Spleen (tissue), 11 donors: ENCODE results near the gene MACROD2. TPM values are rescaled to one million over a fixed set of nuclear protein-coding genes. Genes with fewer than 3 reads are reported as not detected.
A peak's percentile ranks its signal among the peaks of the same experiment; 100 is the strongest.

Experiments used
- DNase-seq: peaks from one replicate; pipeline ENCODE4 v3.0.0-alpha.2; 2020
- H3K27ac ChIP-seq, 8 donors: fragments of 200-600 bp; sonication (generic) in 7 of 8; 1 replicate in 4 of 8; 2 replicates in 4 of 8; pipeline versions ENCODE4 v1.5.0 to v1.8.0; 2016 to 2021; ENCODE audit warnings: inconsistent platforms in 4 of 8, mild to moderate bottlenecking in 4 of 8, moderate library complexity in 1 of 8
- H3K27me3 ChIP-seq, 7 donors: fragments of 200-600 bp; sonication (generic) in 6 of 7; replicated peaks in 1 of 7; 1 replicate in 4 of 7; 2 replicates in 3 of 7; pipeline versions ENCODE4 v1.5.0 to v1.8.0; 2016 to 2021; ENCODE audit warnings: inconsistent platforms in 3 of 7, mild to moderate bottlenecking in 1 of 7
- H3K36me3 ChIP-seq, 6 donors: fragments of 200-600 bp; sonication (generic) in 5 of 6; 1 replicate in 4 of 6; 2 replicates in 2 of 6; pipeline versions ENCODE4 v1.5.0 to v1.8.0; 2016 to 2021; ENCODE audit warnings: inconsistent platforms in 2 of 6
- H3K4me1 ChIP-seq, 6 donors: fragments of 200-600 bp; sonication (generic) in 5 of 6; 1 replicate in 3 of 6; 2 replicates in 3 of 6; pipeline versions ENCODE4 v1.5.0 to v1.8.0; 2016 to 2021; ENCODE audit warnings: inconsistent platforms in 3 of 6
- H3K4me3 ChIP-seq, 8 donors: fragments of 200-600 bp; sonication (generic) in 7 of 8; 1 replicate in 4 of 8; 2 replicates in 4 of 8; pipeline versions ENCODE4 v1.5.0 to v1.8.0; 2016 to 2021; ENCODE audit warnings: inconsistent platforms in 4 of 8, mild to moderate bottlenecking in 4 of 8, moderate library complexity in 2 of 8
- H3K9me3 ChIP-seq, 8 donors: fragments of 200-600 bp; sonication (generic) in 7 of 8; 1 replicate in 4 of 8; 2 replicates in 4 of 8; pipeline versions ENCODE4 v1.5.0 to v1.8.0; 2016 to 2021; ENCODE audit warnings: inconsistent platforms in 4 of 8
- POLR2A ChIP-seq, 3 donors: fragments of 450-650 bp; IDR thresholded peaks; one replicate each; pipeline ENCODE4 v1.5.1; 2017; ENCODE audit warnings: antibody characterized with exemption in 3 of 3, mild to moderate bottlenecking in 1 of 3
- POLR2AphosphoS5 ChIP-seq, 3 donors: sonication (generic); formaldehyde crosslinking; IDR thresholded peaks; one replicate each; pipeline ENCODE4 v1.5.1; 2017; ENCODE audit warnings: antibody characterized with exemption in 3 of 3
- WGBS, 5 donors: extraction: QIAGEN DNeasy Blood & Tissue Kit in 3 of 5; methylation state at CpG; one replicate each; pipeline versions ENCODE4 v1.1.5 to v1.1.7; 2013 to 2018; 5-methylcytosine and 5-hydroxymethylcytosine counted together
- intact Hi-C: fragments of 100-400 bp; cut with DNase I; formaldehyde crosslinking; loops from one replicate; pipeline ENCODE4 v1.15.0; 2023; ENCODE audit warnings: low total_unique reads
- polyA plus RNA-seq, 3 donors: library from polyadenylated mRNA; stranded (reverse); fragments of 200-250 nt; gene quantifications; one replicate each; pipeline ENCODE4 v1.2.1, GENCODE V29; 2013
- total RNA-seq, 7 donors: library from RNA; depleted of rRNA in 3 of 7; stranded (reverse); fragments of >200 nt in 3 of 7; fragmentation: NEBNext Ultra II Directional in 4 of 7; extraction: Animal tissue kit (Norgen Biotek cat#: 25700) in 4 of 7; gene quantifications; one replicate each; pipeline versions ENCODE4 v1.1.0 to v1.2.1, GENCODE V29; 2016 to 2021
- TF ChIP-seq, protein P1 (sequence below), 11 experiments: fragments of 200-600 bp in 7 of 11; fragments of 450-650 bp in 4 of 11; sonication (generic) in 4 of 11; IDR thresholded peaks in 8 of 11; conservative IDR thresholded peaks in 3 of 11; 1 replicate in 7 of 11; 2 replicates in 4 of 11; pipeline versions ENCODE4 v1.4.0 to v1.8.0; 2016 to 2021; ENCODE audit warnings: antibody characterized with exemption in 11 of 11, inconsistent platforms in 4 of 11, mild to moderate bottlenecking in 1 of 11
- donor health status: healthy with polysubstance abuse.
- donor health status: DM: no; HTN: no; CAD: no; lungs with moderate emphysema.
- donor health status: DM: no; HTN: no; CAD: no.
- donor health status: Bipolar disorder and iron deficiency.
- donor health status: healthy.
- donor health status: DM: no; HTN: no; CAD: no.
- donor health status: DM: yes; HTN: yes; CAD: no.

MACROD2 gene
- total and polyA plus RNA-seq, 10 donors = 1.5 to 4.7 (median 3.4) TPM

DNA sequence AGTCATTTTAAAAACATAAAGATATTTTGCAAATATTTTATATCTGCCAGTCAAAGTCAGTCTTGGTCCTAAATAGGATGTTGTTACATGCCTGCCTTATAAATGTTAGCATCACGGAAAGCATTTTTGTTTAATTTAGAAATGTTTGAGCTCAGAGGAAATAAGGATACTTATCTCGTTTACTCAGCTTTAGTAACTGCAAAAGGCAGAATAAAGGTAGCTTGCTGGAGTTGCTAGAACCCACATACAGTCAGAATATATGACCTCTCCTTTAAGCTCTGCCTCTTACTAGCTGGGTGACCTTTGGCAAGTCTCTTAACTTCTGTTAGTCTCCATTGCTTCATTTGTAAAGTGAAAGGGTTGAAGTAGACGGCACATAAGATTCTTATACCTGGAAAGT, 1710.7 kb downstream of the MACROD2 start:
- TF ChIP-seq POLR2A (IDR thresholded peaks at IDR 0.05) = no peak
- TF ChIP-seq POLR2AphosphoS5 (IDR thresholded peaks at IDR 0.05) = no peak
- TF ChIP-seq, protein P1, sequence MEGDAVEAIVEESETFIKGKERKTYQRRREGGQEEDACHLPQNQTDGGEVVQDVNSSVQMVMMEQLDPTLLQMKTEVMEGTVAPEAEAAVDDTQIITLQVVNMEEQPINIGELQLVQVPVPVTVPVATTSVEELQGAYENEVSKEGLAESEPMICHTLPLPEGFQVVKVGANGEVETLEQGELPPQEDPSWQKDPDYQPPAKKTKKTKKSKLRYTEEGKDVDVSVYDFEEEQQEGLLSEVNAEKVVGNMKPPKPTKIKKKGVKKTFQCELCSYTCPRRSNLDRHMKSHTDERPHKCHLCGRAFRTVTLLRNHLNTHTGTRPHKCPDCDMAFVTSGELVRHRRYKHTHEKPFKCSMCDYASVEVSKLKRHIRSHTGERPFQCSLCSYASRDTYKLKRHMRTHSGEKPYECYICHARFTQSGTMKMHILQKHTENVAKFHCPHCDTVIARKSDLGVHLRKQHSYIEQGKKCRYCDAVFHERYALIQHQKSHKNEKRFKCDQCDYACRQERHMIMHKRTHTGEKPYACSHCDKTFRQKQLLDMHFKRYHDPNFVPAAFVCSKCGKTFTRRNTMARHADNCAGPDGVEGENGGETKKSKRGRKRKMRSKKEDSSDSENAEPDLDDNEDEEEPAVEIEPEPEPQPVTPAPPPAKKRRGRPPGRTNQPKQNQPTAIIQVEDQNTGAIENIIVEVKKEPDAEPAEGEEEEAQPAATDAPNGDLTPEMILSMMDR (IDR thresholded peaks at IDR 0.05 in 8 of 11, conservative IDR thresholded peaks at IDR 0.05 in 3 of 11) = no peak
- H3K27ac ChIP-seq = no peak overlapping the region
- 48 to 63% (median 59%) methylated on average over 3 of the region's 3 CpGs for WGBS, 5 donors
- no peak overlapping the region for H3K4me3 ChIP-seq
- DNase-seq = no peak
- intact Hi-C loops = no loop called here
- H3K36me3 ChIP-seq = no peaks in the 10 kb centered on the region
- H3K9me3 ChIP-seq = no peaks in the 10 kb centered on the region
- H3K4me1 ChIP-seq = no peaks in the 10 kb centered on the region
- H3K27me3 ChIP-seq = no peaks in the 10 kb centered on the region

GRCh38 chr20:15706719-15707118, 1711.4 kb downstream of the MACROD2 start:
- H3K9me3 ChIP-seq = no peaks in the 10 kb centered on the region

DNA sequence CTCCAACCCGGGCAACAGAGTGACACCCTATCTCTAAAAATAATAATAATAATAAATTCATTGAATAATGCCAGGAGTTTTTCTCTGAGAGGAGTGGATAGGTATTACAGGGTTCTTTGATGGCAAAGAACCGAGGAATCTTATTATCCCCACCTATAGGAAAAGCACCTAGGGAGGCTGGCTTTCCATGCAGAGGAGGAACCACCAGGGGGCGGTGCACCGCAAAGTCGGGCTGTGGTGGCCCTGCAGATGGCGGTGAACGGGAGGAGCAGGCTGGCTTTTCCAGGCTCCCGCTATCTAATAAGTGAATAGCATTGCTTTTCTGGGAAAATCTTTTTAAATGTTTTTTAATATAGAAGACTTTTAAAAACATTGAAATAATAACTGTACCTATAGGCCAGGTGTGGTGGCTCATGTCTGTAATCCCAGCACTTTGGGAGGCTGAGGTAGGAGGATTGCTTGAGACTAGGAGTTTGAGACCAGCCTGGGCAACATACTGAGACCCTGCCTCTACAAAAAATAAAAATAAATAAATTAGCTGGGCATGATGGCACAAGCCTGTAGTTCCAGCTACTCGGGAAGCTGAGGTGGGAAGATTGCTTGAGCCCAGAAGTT, 1713.8 kb downstream of the MACROD2 start:
- Histone ChIP-seq H3K4me3 (no peak overlapping the region), H3K36me3 (no peaks in the 10 kb centered on the region), H3K27ac (no peak overlapping the region), H3K9me3 (no peaks in the 10 kb centered on the region), H3K27me3 (no peaks in the 10 kb centered on the region), H3K4me1 (no peaks in the 10 kb centered on the region)
- 53 to 61% (median 60%) methylated on average over 9 of the region's 9 CpGs for whole genome bisulfite sequencing, 5 donors
- no peak for TF ChIP-seq POLR2A (IDR thresholded peaks at IDR 0.05)
- TF ChIP-seq, protein P1 (IDR thresholded peaks at IDR 0.05 in 8 of 11, conservative IDR thresholded peaks at IDR 0.05 in 3 of 11) = peak; percentile 9 to 77 (median 46)
- DNase-seq = peak; percentile 86
- intact Hi-C loops = no loop called here

More at GRCh38 chr20:15706719-15707118, 1711.4 kb downstream of the MACROD2 start:
- Histone ChIP-seq H3K27me3 (no peaks in the 10 kb centered on the region), H3K36me3 (no peaks in the 10 kb centered on the region), H3K27ac (no peak overlapping the region), H3K4me3 (no peak overlapping the region), H3K4me1 (no peaks in the 10 kb centered on the region)
- TF ChIP-seq POLR2A (IDR thresholded peaks at IDR 0.05) = no peak
- no peak for TF ChIP-seq POLR2AphosphoS5 (IDR thresholded peaks at IDR 0.05)
- TF ChIP-seq, protein P1 (IDR thresholded peaks at IDR 0.05 in 8 of 11, conservative IDR thresholded peaks at IDR 0.05 in 3 of 11) = no peak
- DNase-seq = no peak
- intact Hi-C loops = no loop called here

DNA sequence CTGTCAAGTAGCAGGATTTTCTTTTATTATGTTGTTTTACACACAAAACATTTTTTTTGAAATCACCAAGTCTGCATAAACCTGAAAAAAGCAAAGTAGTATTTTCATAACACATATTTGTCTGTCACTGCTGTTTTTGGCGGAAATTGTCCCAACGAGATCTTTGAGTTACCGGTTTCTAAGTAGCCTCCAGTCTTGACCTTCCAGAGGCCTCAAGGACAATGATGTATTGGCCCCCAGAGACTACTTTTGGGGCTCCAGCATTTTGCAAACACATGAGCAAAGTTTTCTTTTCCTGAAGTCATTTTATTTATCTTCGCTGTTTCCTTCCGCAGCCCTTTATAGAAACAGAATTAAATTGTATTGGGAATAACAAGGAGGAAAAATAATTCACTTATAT, 1715.3 kb downstream of the MACROD2 start:
- TF ChIP-seq, protein P1 (IDR thresholded peaks at IDR 0.05 in 8 of 11, conservative IDR thresholded peaks at IDR 0.05 in 3 of 11) = no peak
- TF ChIP-seq POLR2A (IDR thresholded peaks at IDR 0.05) (no peak), POLR2AphosphoS5 (IDR thresholded peaks at IDR 0.05) (no peak)
- H3K9me3 ChIP-seq = no peaks in the 10 kb centered on the region
- H3K36me3 ChIP-seq = no peaks in the 10 kb centered on the region
- no peaks in the 10 kb centered on the region for H3K27me3 ChIP-seq
- intact Hi-C loops = no loop called here
- WGBS, 5 donors = 59 to 85% (median 75%) methylated on average over 5 of the region's 5 CpGs
- no peak overlapping the region for H3K27ac ChIP-seq
- H3K4me1 ChIP-seq = no peaks in the 10 kb centered on the region
- no peak for DNase-seq
- H3K4me3 ChIP-seq = no peak overlapping the region
